Measurements from ENCODE around the gene WFDC1.

Gene WFDC1

GRCh38 chr16:84272740-84273320 is 21.8 kb upstream of the WFDC1 start:
- DNase-seq, result no peak

GRCh38 chr16:84274515-84274914 is 20.2 kb upstream of the WFDC1 start:
- DNase-seq, result no peak

- no peak for DNase-seq
Observed at GRCh38 chr16:84275585-84276151, 19.0 kb upstream of the WFDC1 start.

- peak; percentile 54 for DNase-seq
Observed at GRCh38 chr16:84277244-84277823, 17.3 kb upstream of the WFDC1 start.

GRCh38 chr16:84278333-84278732 is 16.3 kb upstream of the WFDC1 start:
- no peak for DNase-seq

- no peak for DNase-seq
Observed at GRCh38 chr16:84278968-84279367, 15.7 kb upstream of the WFDC1 start.

- DNase-seq, result no peak
Observed at GRCh38 chr16:84279881-84280280, 14.8 kb upstream of the WFDC1 start.

- peak; percentile 49 for DNase-seq
Observed at GRCh38 chr16:84281074-84281473, 13.6 kb upstream of the WFDC1 start.

- no peak for DNase-seq
Observed at GRCh38 chr16:84282533-84282932, 12.1 kb upstream of the WFDC1 start.

- peak; percentile 41 for DNase-seq
Observed at GRCh38 chr16:84283314-84284153, 11.1 kb upstream of the WFDC1 start.

- DNase-seq, result peak; percentile 27
Observed at GRCh38 chr16:84284154-84284722, 10.4 kb upstream of the WFDC1 start.

- DNase-seq, result peak; percentile 83
Observed at GRCh38 chr16:84286578-84287240, 8.0 kb upstream of the WFDC1 start.

- no peak for DNase-seq
Observed at GRCh38 chr16:84288902-84289301, 5.8 kb upstream of the WFDC1 start.

GRCh38 chr16:84291226-84291625 is 3.5 kb upstream of the WFDC1 start:
- DNase-seq, result peak; percentile 47

GRCh38 chr16:84292011-84292410 is 2.7 kb upstream of the WFDC1 start:
- peak; percentile 71 for DNase-seq

GRCh38 chr16:84293406-84293805 is 1.3 kb upstream of the WFDC1 start:
- DNase-seq, result no peak

GRCh38 chr16:84294117-84294516 is 561 bp upstream of the WFDC1 start:
- DNase-seq, result no peak

- no peak for DNase-seq
Observed at GRCh38 chr16:84295203-84295860, 654 bp downstream of the WFDC1 start.

GRCh38 chr16:84298376-84298899 is 3.8 kb downstream of the WFDC1 start:
- DNase-seq, result no peak

GRCh38 chr16:84299734-84300440 is 5.2 kb downstream of the WFDC1 start:
- DNase-seq, result no peak
